Karpas-422 (cell line): ENCODE results near the gene RPL35A. TPM values are rescaled to one million over a fixed set of nuclear protein-coding genes. Genes with fewer than 3 reads are reported as not detected.
A peak's percentile ranks its signal among the peaks of the same experiment; 100 is the strongest.
"Not testable (repeated sequence)": the region's sequence is repeated elsewhere in the genome, so short reads cannot be mapped to it uniquely, and the experiment has no call there.

ENCODE experiments used
- DNase-seq: peaks from one replicate; pipeline ENCODE4 v3.0.0-alpha.2; 2015
- H2AFZ ChIP-seq: fragments of 200-600 bp; sonication (generic); 2 replicates; pipeline ENCODE4 v1.6.1; 2014; ENCODE audit warnings: antibody characterized with exemption, low read length, mixed read lengths
- H3K27ac ChIP-seq: fragments of 200-600 bp; sonication (generic); 2 replicates; pipeline ENCODE4 v1.5.1; 2014; ENCODE audit warnings: mild to moderate bottlenecking, low read length, moderate library complexity
- H3K27me3 ChIP-seq: fragments of 200-600 bp; sonication (generic); 2 replicates; pipeline ENCODE4 v1.6.1; 2014; ENCODE audit warnings: low read length, mixed read lengths
- H3K36me3 ChIP-seq: fragments of 200-600 bp; sonication (generic); 2 replicates; pipeline ENCODE4 v1.6.1; 2014; ENCODE audit warnings: low read length, mixed read lengths; ENCODE audit not compliant: insufficient read depth
- H3K4me1 ChIP-seq: fragments of 200-600 bp; sonication (generic); 2 replicates; pipeline ENCODE4 v1.6.1; 2014; ENCODE audit warnings: mild to moderate bottlenecking, low read length, mixed read lengths
- H3K4me2 ChIP-seq: fragments of 200-600 bp; sonication (generic); 2 replicates; pipeline ENCODE4 v1.6.1; 2014; ENCODE audit warnings: low read length, low read depth, mild to moderate bottlenecking; ENCODE audit not compliant: poor library complexity, severe bottlenecking
- H3K4me3 ChIP-seq: fragments of 200-600 bp; sonication (generic); 2 replicates; pipeline ENCODE4 v1.5.1; 2014; ENCODE audit warnings: mild to moderate bottlenecking, antibody characterized with exemption, low read length, mixed read lengths
- H3K79me2 ChIP-seq: fragments of 200-600 bp; sonication (generic); 2 replicates; pipeline ENCODE4 v1.6.1; 2014; ENCODE audit warnings: mild to moderate bottlenecking, low read length, mixed read lengths
- H3K9ac ChIP-seq: fragments of 200-600 bp; sonication (generic); 2 replicates; pipeline ENCODE4 v1.6.0; 2014; ENCODE audit warnings: low read length
- H3K9me2 ChIP-seq: fragments of 200-600 bp; sonication (generic), shearing (Covaris generic); replicated peaks from 2 replicates; pipeline ENCODE4 v1.6.0; 2014; ENCODE audit warnings: mild to moderate bottlenecking, low read length, moderate library complexity; ENCODE audit not compliant: insufficient read depth
- H3K9me3 ChIP-seq: fragments of 300-700, 200-600 bp; sonication (generic); 2 replicates; pipeline ENCODE4 v1.6.1; 2014; ENCODE audit warnings: low read length, mixed read lengths
- H4K20me1 ChIP-seq: fragments of 200-600 bp; sonication (generic); 2 replicates; pipeline ENCODE4 v1.6.1; 2014; ENCODE audit warnings: mild to moderate bottlenecking, antibody characterized with exemption, low read length, low read depth; ENCODE audit not compliant: insufficient read depth
- total RNA-seq: library from RNA; depleted of rRNA; stranded (reverse); fragments of >200 nt; shearing (Covaris generic); gene quantifications from 2 replicates; pipeline ENCODE4 v1.2.3, GENCODE V29; 2014; ENCODE audit warnings: low replicate concordance

RPL35A gene
- total RNA-seq, 1 experiment from 2014 or later: 2,222 TPM

DNA sequence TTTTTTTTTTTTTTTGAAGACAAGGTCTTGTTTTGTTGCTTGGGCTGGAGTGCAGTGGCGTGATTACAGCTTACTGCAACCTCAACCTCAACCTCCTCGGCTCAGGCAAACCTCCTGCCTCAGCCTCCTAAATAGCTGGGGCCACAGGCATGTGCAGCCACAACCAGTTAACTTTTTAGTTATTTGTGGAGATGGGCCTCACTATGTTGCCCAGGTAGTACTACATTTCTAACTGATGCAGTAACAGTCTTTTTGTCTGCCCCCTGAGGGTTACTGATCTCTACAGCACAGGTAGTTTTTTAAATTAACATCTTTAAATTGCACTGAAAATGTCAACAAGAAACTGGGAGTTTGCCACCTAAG is 6.6 kb downstream of the RPL35A start:
- H2AFZ ChIP-seq: no peak overlapping the region
- H3K9ac ChIP-seq: no peak overlapping the region
- no peaks in the 10 kb centered on the region for H3K9me2 ChIP-seq
- peaks cover 21% of the 10 kb centered on the region for H4K20me1 ChIP-seq
- H3K36me3 ChIP-seq: peaks cover 45% of the 10 kb centered on the region
- no peaks in the 10 kb centered on the region for H3K9me3 ChIP-seq
- H3K79me2 ChIP-seq: peaks cover 24% of the 10 kb centered on the region
- no peak overlapping the region for H3K27ac ChIP-seq
- no peaks in the 10 kb centered on the region for H3K27me3 ChIP-seq
- no peak overlapping the region for H3K4me3 ChIP-seq
- DNase-seq: no peak
- no peak overlapping the region for H3K4me2 ChIP-seq
- peaks cover 36% of the 10 kb centered on the region for H3K4me1 ChIP-seq

DNA sequence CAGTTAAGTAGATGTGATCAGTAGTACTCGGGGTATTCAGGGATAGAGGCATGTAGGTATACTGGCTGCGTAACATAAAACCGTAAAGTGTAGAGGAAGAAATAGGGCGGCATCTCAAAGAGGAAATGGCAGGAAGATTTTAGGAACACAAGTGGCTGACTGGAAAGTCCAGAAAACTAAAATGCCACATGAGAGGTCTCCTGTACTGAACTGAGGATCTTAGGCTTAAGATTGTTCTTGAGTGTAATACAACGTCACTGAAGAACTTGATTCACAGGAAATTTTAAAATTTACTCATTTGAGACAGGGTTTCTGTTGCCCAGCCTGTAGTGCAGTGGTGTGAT is 7.8 kb downstream of the RPL35A start:
- no peak overlapping the region for H3K4me2 ChIP-seq
- no peaks in the 10 kb centered on the region for H3K9me2 ChIP-seq
- H3K79me2 ChIP-seq: peaks cover 12% of the 10 kb centered on the region
- H4K20me1 ChIP-seq: peaks cover 17% of the 10 kb centered on the region; the same call in 1 of the 2 replicates
- no peak overlapping the region for H3K9ac ChIP-seq
- no peak overlapping the region for H3K27ac ChIP-seq
- peak; percentile 61 for DNase-seq
- H3K27me3 ChIP-seq: no peaks in the 10 kb centered on the region
- H3K9me3 ChIP-seq: no peaks in the 10 kb centered on the region
- H3K4me3 ChIP-seq: no peak overlapping the region
- H3K36me3 ChIP-seq: peaks cover 35% of the 10 kb centered on the region
- H3K4me1 ChIP-seq: peaks cover 28% of the 10 kb centered on the region
- H2AFZ ChIP-seq: no peak overlapping the region

DNA sequence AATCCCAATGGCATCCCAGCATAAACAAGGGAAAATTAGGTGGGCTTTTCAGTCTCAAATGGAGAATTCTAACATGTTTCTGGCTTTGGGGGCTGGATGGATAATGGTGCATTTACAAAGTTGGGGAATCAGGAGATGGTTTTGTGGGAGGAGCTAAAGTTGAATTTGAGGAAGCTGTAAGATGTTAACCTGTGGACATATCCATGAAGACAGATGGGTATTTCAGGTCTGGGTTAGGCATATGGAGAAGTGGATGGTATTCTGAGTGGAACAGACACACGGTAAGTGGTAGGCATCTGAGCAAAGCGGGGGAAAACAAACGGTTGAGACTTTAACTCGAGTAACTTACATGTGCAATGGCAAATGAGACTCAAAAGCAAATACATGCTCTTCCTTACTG is 8.4 kb downstream of the RPL35A start:
- no peak overlapping the region for H2AFZ ChIP-seq
- peak overlapping the region; percentile 90 for H3K4me2 ChIP-seq
- H3K9me3 ChIP-seq: no peaks in the 10 kb centered on the region
- H3K4me3 ChIP-seq: no peak overlapping the region
- peaks cover 28% of the 10 kb centered on the region for H3K4me1 ChIP-seq
- H3K79me2 ChIP-seq: peaks cover 6% of the 10 kb centered on the region
- no peaks in the 10 kb centered on the region for H3K9me2 ChIP-seq
- H3K36me3 ChIP-seq: peaks cover 30% of the 10 kb centered on the region
- H3K27ac ChIP-seq: no peak overlapping the region
- H3K27me3 ChIP-seq: no peaks in the 10 kb centered on the region
- no peak overlapping the region for H3K9ac ChIP-seq
- H4K20me1 ChIP-seq: peaks cover 11% of the 10 kb centered on the region; the same call in 1 of the 2 replicates
- DNase-seq: no peak

DNA sequence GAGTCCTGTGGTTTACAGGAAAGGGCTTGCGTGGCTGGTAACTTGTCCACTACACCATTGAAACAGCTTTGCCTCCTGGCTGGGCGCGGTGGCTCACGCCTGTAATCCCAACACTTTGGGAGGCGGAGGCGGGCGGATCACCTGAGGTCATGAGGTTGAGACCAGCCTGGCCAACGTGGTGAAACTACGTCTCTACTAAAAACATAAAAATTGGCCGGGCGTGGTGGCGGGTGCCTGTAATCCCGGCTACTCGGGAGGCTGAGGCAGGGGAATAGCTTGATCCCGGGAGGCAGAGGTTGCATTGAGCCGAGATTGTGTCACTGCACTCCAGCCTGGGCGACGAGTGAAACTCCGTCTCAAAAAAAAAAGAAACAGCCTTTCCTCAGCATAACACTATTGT is 8.9 kb downstream of the RPL35A start:
- Histone ChIP-seq H3K4me2 (peak overlapping the region; percentile 90), H3K4me1 (peaks cover 28% of the 10 kb centered on the region), H3K9ac (peak overlapping the region; percentile 67; the same call in 1 of the 2 replicates), H3K4me3 (peak overlapping the region; percentile 76), H3K36me3 (peaks cover 25% of the 10 kb centered on the region)
- not testable (repeated sequence) for H3K79me2 ChIP-seq, H3K9me3 ChIP-seq, H3K27ac ChIP-seq, DNase-seq, H3K9me2 ChIP-seq, H2AFZ ChIP-seq, H4K20me1 ChIP-seq, H3K27me3 ChIP-seq

DNA sequence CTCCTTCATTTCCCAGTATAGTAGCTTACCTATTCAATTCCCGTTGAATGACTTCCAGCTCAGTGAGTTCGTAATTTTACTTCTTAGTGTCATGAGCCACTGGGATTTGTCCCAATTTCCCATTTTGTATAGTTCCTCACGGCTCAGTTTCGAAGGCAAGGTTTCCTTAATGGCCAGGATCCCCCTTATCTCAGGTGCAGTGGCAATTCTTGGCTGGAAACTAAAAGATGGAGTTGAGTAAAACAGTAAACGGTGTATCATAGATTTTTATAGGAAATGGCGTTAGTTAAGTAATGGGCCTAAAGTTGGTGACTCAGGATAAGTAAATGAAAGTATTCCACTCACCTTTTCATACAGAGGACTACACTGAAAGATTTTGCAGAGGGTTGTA is 9.5 kb downstream of the RPL35A start:
- DNase-seq: no peak
- Histone ChIP-seq H3K79me2 (no peaks in the 10 kb centered on the region), H3K9ac (peak overlapping the region; percentile 67), H2AFZ (peak overlapping the region; percentile 61), H3K9me3 (no peaks in the 10 kb centered on the region), H3K4me2 (peak overlapping the region; percentile 90), H3K27me3 (no peaks in the 10 kb centered on the region), H3K4me1 (peaks cover 28% of the 10 kb centered on the region), H3K9me2 (no peaks in the 10 kb centered on the region), H3K27ac (no peak overlapping the region), H4K20me1 (no peaks in the 10 kb centered on the region), H3K36me3 (peaks cover 19% of the 10 kb centered on the region; the same call in 1 of the 2 replicates), H3K4me3 (peak overlapping the region; percentile 76)

DNA sequence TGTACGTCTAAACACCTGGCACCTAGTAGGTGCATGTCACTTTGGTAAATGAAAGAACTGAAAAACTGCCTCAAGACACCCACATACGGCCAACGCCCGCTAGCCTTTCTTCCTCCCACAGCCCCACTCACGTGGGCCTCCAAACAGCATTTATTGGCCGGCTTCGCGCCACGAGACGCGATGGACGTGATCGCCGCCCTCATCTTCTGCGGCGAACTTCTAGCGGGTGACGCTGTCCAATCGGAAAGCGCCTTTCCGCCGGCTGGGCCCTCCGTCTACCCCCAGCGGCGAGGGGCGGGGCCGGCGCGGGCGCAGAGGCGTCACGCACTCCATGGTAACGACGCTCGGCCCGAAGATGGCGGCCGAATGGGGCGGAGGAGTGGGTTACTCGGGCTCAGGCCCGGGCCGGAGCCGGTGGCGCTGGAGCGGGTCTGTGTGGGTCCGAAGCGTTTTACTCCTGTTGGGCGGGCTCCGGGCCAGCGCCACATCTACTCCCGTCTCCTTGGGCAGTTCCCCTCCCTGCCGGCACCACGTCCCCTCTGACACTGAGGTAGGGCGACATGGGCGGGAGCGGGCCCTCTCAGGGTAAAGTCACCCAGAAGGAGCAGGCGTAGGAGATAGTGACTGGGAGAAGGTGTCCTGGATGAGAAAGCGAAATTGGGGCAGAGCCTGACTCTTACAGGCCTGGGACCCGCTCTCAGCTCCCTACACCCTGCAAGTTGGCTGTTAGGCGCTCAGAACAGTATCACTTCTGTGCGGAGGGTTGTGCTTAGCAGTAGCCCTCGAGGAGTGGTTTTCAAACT is 10.1 kb downstream of the RPL35A start, which contains the start of gene LMLN:
TSS of gene LMLN (plus strand) at position 327 of the 803 bp plus-strand sequence. CDS start at position 356, 29 bp downstream.
- Histone ChIP-seq H3K4me2 (peak within 1 kb of the TSS; percentile 90), H3K79me2 (no peaks in the 10 kb centered on the region), H3K9me2 (no peaks in the 10 kb centered on the region), H3K4me1 (peaks cover 28% of the 10 kb centered on the region), H4K20me1 (no peaks in the 10 kb centered on the region), H3K9me3 (no peaks in the 10 kb centered on the region), H3K27ac (no peak within 1 kb of the TSS), H3K27me3 (no peaks in the 10 kb centered on the region), H3K9ac (peak within 1 kb of the TSS; percentile 72), H3K4me3 (peak within 1 kb of the TSS; percentile 76), H3K36me3 (peaks cover 13% of the 10 kb centered on the region; the same call in 1 of the 2 replicates), H2AFZ (peak within 1 kb of the TSS; percentile 89)
- DNase-seq: peak; percentile 99

DNA sequence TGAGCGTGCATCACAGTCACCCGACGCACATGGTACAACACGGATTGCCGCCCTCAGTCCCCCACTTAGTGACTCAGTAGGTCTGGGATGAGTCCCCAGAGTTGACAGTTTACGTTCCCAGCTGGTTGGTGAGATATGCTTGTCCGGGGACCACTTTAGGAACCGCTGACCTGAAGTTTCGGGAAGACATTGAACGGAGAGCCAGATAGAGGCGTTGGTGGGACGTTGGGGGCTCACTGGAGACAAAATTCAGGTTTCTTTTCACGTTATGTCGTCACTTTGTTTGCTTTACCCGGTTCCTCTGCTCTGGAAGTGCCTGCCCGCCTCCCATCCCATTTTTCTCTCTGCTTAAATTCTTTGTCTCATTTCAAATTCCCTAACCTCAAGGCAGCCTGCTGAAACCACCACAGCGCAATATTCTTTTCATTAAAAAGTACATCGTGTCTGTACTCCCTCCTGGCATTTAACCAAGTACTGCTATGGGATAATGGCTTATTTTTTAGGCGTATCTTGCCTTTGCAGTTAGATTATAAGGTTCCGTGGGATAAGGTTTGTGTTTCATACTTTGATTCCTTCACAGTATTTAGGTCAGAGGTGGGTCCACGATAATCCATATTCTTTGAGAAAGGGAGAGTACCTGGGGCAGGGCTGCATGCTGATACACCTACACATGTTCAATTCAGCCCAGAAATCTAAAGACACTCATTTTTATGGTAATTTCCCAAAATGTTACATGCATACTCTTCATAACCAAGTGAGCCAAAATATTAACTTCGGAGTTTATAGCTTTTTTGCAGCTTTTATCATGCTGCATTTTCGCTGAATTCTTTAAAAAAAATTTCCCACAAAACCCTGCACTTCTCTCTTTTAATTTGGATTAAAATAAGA is 10.9 kb downstream of the RPL35A start:
- Histone ChIP-seq H3K9me2 (no peaks in the 10 kb centered on the region), H2AFZ (peak overlapping the region; percentile 89), H3K4me1 (peaks cover 28% of the 10 kb centered on the region), H3K4me2 (peak overlapping the region; percentile 90), H3K79me2 (no peaks in the 10 kb centered on the region), H3K36me3 (peaks cover 4% of the 10 kb centered on the region; the same call in 1 of the 2 replicates), H4K20me1 (no peaks in the 10 kb centered on the region), H3K27ac (no peak overlapping the region), H3K9me3 (no peaks in the 10 kb centered on the region), H3K27me3 (no peaks in the 10 kb centered on the region), H3K4me3 (peak overlapping the region; percentile 76), H3K9ac (peak overlapping the region; percentile 72)
- DNase-seq: no peak

DNA sequence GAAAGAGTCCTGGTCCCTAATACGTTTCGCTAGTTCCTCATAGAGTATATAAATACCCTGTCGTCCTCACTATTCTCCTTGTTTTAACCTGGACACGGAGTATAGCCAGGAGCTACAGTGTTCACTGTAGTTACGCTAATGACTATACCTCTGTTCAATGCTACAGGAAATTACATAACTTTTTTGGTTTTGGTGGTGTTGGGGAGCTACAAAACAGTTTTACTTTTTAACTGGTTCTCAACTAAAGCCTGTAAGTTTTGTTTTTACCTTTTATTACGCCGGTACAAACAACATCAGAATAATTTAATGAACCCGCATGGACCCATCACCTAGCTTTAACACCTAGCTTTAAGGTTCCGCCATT is 11.6 kb downstream of the RPL35A start:
- no peak overlapping the region for H3K4me3 ChIP-seq
- peaks cover 28% of the 10 kb centered on the region for H3K4me1 ChIP-seq
- no peaks in the 10 kb centered on the region for H3K36me3 ChIP-seq
- no peak overlapping the region for H3K9ac ChIP-seq
- no peaks in the 10 kb centered on the region for H3K9me2 ChIP-seq
- DNase-seq: no peak
- H3K9me3 ChIP-seq: peaks cover 2% of the 10 kb centered on the region; the same call in 1 of the 2 replicates
- no peak overlapping the region for H2AFZ ChIP-seq
- no peaks in the 10 kb centered on the region for H3K79me2 ChIP-seq
- no peaks in the 10 kb centered on the region for H4K20me1 ChIP-seq
- H3K27ac ChIP-seq: no peak overlapping the region
- peak overlapping the region; percentile 90 for H3K4me2 ChIP-seq
- no peaks in the 10 kb centered on the region for H3K27me3 ChIP-seq
